Stomach (tissue), 4 donors: ENCODE data around the gene ABCB8.

Experiments used
- POLR2A ChIP-seq, 4 donors: fragments of 450-650 bp; IDR thresholded peaks; one replicate each; pipeline ENCODE4 v1.6.1; 2016; ENCODE audit warnings: antibody characterized with exemption in 4 of 4, control low read depth in 2 of 4, mild to moderate bottlenecking in 1 of 4, moderate library complexity in 1 of 4
- POLR2AphosphoS5 ChIP-seq, 3 donors: sonication (generic); formaldehyde crosslinking; IDR thresholded peaks; one replicate each; pipeline ENCODE4 v1.6.1; 2016; ENCODE audit warnings: antibody characterized with exemption in 3 of 3
- TF ChIP-seq, protein P1 (sequence below), 7 experiments: fragments of 450-650 bp in 4 of 7; fragments of 200-600 bp in 3 of 7; sonication (generic) in 3 of 7; IDR thresholded peaks; one replicate each; pipeline ENCODE4 v1.5.1; 2016 to 2019; ENCODE audit warnings: antibody characterized with exemption in 7 of 7, control low read depth in 2 of 7, mild to moderate bottlenecking in 1 of 7

DNA sequence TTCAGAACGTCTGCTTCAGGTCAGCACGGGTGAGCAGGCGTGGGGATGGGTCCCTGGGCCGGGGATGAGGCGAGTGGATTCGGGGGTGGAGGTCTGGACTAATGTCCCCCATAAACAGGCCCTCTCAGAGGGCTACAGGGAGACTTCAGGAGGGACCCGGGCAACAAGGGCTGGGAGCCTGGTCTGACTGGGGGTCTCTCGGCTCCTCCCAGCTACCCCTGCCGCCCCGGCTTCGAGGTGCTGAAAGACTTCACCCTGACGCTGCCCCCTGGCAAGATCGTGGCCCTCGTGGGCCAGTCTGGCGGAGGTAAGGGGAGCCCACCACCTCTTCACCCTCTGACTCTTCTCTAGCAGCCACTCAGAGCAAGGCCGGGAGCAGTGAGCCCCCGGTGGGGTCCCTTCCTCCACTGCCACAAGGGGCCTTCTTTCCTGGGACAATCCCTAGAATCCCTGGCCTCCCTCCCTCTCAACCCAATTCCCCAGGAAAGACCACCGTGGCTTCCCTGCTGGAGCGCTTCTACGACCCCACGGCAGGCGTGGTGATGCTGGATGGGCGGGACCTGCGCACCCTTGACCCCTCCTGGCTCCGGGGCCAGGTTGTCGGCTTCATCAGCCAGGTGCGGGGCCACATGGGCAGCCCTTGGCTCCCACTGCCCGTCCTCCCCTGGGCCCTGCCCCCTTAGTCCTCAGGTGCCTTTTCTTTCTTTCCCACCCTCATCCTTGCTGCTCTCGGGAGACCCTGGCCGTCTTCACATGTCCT lies 12.5 kb downstream of the ABCB8 start:
- TF ChIP-seq, protein P1, sequence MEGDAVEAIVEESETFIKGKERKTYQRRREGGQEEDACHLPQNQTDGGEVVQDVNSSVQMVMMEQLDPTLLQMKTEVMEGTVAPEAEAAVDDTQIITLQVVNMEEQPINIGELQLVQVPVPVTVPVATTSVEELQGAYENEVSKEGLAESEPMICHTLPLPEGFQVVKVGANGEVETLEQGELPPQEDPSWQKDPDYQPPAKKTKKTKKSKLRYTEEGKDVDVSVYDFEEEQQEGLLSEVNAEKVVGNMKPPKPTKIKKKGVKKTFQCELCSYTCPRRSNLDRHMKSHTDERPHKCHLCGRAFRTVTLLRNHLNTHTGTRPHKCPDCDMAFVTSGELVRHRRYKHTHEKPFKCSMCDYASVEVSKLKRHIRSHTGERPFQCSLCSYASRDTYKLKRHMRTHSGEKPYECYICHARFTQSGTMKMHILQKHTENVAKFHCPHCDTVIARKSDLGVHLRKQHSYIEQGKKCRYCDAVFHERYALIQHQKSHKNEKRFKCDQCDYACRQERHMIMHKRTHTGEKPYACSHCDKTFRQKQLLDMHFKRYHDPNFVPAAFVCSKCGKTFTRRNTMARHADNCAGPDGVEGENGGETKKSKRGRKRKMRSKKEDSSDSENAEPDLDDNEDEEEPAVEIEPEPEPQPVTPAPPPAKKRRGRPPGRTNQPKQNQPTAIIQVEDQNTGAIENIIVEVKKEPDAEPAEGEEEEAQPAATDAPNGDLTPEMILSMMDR (IDR thresholded peaks at IDR 0.05), result no peak
- TF ChIP-seq POLR2A (IDR thresholded peaks at IDR 0.05) (no peak), POLR2AphosphoS5 (IDR thresholded peaks at IDR 0.05) (no peak)
